ENCODE measurements around the gene SLX4.
A peak's percentile ranks its signal among the peaks of the same experiment; 100 is the strongest.

SLX4 gene

GRCh38 chr16:3582276-3583165, 28.9 kb downstream of the SLX4 start:
- no peak overlapping the region for H3K27ac Mint-ChIP-seq
- H3K4me1 Mint-ChIP-seq: peaks cover 42% of the 10 kb centered on the region

GRCh38 chr16:3581392-3581791, 30.0 kb downstream of the SLX4 start:
- Mint-ChIP-seq H3K4me3 (no peak overlapping the region), H3K27me3 (no peaks in the 10 kb centered on the region), H3K27ac (no peak overlapping the region), H3K4me1 (peaks cover 53% of the 10 kb centered on the region), H3K9me3 (no peaks in the 10 kb centered on the region)
- no peak for ATAC-seq
- DNase-seq: no peak

More at GRCh38 chr16:3582276-3583165, 28.9 kb downstream of the SLX4 start:
- H3K4me3 Mint-ChIP-seq: no peak overlapping the region
- no peaks in the 10 kb centered on the region for H3K9me3 Mint-ChIP-seq
- DNase-seq: no peak
- no peaks in the 10 kb centered on the region for H3K27me3 Mint-ChIP-seq
- no peak for ATAC-seq

- peak overlapping the region in 1 of 2 donors; percentile 57 for H3K27ac Mint-ChIP-seq
These were observed 30.7 kb downstream of the SLX4 start for GRCh38 chr16:3580686-3581085.

GRCh38 chr16:3580251-3580651, 31.2 kb downstream of the SLX4 start:
- no peak for ATAC-seq
- Mint-ChIP-seq H3K27ac (peak overlapping the region in 1 of 2 donors; percentile 57), H3K27me3 (no peaks in the 10 kb centered on the region), H3K9me3 (no peaks in the 10 kb centered on the region), H3K4me3 (no peak overlapping the region), H3K4me1 (peaks cover 57% of the 10 kb centered on the region)
- DNase-seq: no peak

More at GRCh38 chr16:3580686-3581085, 30.7 kb downstream of the SLX4 start:
- H3K4me3 Mint-ChIP-seq: no peak overlapping the region
- DNase-seq (no peak), ATAC-seq (no peak)
- peaks cover 57% of the 10 kb centered on the region for H3K4me1 Mint-ChIP-seq
- no peaks in the 10 kb centered on the region for H3K27me3 Mint-ChIP-seq
- no peaks in the 10 kb centered on the region for H3K9me3 Mint-ChIP-seq

GRCh38 chr16:3579776-3580175, 31.6 kb downstream of the SLX4 start:
- no peak overlapping the region for H3K4me3 Mint-ChIP-seq
- H3K9me3 Mint-ChIP-seq: no peaks in the 10 kb centered on the region
- H3K27ac Mint-ChIP-seq: peak overlapping the region in 1 of 2 donors; percentile 54
- no peaks in the 10 kb centered on the region for H3K27me3 Mint-ChIP-seq
- no peak for DNase-seq
- ATAC-seq: no peak
- H3K4me1 Mint-ChIP-seq: peaks cover 57% of the 10 kb centered on the region

- H3K27ac Mint-ChIP-seq: peak overlapping the region; percentile 81 to 84
- H3K4me1 Mint-ChIP-seq: peaks cover 63% of the 10 kb centered on the region
- DNase-seq (peak; percentile 81 to 84), ATAC-seq (peak; percentile 87)
- H3K4me3 Mint-ChIP-seq: peak overlapping the region; percentile 98 to 100
- H3K27me3 Mint-ChIP-seq: no peaks in the 10 kb centered on the region
- H3K9me3 Mint-ChIP-seq: no peaks in the 10 kb centered on the region
These were observed 32.5 kb downstream of the SLX4 start for GRCh38 chr16:3578610-3579551.

- Mint-ChIP-seq H3K9me3 (no peaks in the 10 kb centered on the region), H3K4me3 (peak overlapping the region; percentile 98 to 100), H3K27ac (peak overlapping the region; percentile 50 to 81), H3K27me3 (no peaks in the 10 kb centered on the region), H3K4me1 (peaks cover 68% of the 10 kb centered on the region)
- peak; percentile 67 for ATAC-seq
- DNase-seq: peak; percentile 46 to 55
These were observed 33.3 kb downstream of the SLX4 start for GRCh38 chr16:3578121-3578520.

GRCh38 chr16:3577302-3577752, 34.1 kb downstream of the SLX4 start, which contains the start of gene NLRC3:
Gene NLRC3 (minus strand): TSS chr16:3577403. CDS start chr16:3565036, 12,367 bp downstream.
- peak; percentile 41 to 61 for DNase-seq
- Mint-ChIP-seq H3K4me1 (peaks cover 70% of the 10 kb centered on the region), H3K4me3 (peak within 1 kb of the TSS; percentile 98 to 100), H3K27me3 (no peaks in the 10 kb centered on the region), H3K9me3 (no peaks in the 10 kb centered on the region), H3K27ac (peak within 1 kb of the TSS; percentile 94 to 98)
- peak; percentile 42 for ATAC-seq

GRCh38 chr16:3576211-3576610, 35.2 kb downstream of the SLX4 start:
- Mint-ChIP-seq H3K27ac (peak overlapping the region; percentile 72 to 98), H3K4me1 (peaks cover 70% of the 10 kb centered on the region), H3K27me3 (no peaks in the 10 kb centered on the region), H3K4me3 (peak overlapping the region; percentile 98 to 100), H3K9me3 (peaks cover 0 to 2% of the 10 kb centered on the region in 2 donors)
- DNase-seq (peak in 1 of 2 donors; percentile 50), ATAC-seq (peak; percentile 24)

GRCh38 chr16:3575491-3575890, 35.9 kb downstream of the SLX4 start:
- H3K27ac Mint-ChIP-seq: peak overlapping the region; percentile 69 to 72
- H3K9me3 Mint-ChIP-seq: peaks cover 2 to 9% of the 10 kb centered on the region in 2 donors
- ATAC-seq (no peak), DNase-seq (no peak)
- H3K4me1 Mint-ChIP-seq: peaks cover 69% of the 10 kb centered on the region
- no peaks in the 10 kb centered on the region for H3K27me3 Mint-ChIP-seq
- peak overlapping the region; percentile 98 to 100 for H3K4me3 Mint-ChIP-seq

GRCh38 chr16:3574195-3574594, 37.2 kb downstream of the SLX4 start:
- no peak for ATAC-seq
- peaks cover 56% of the 10 kb centered on the region for H3K4me1 Mint-ChIP-seq
- DNase-seq: no peak
- no peak overlapping the region for H3K4me3 Mint-ChIP-seq
- H3K9me3 Mint-ChIP-seq: peaks cover 7 to 15% of the 10 kb centered on the region in 2 donors
- H3K27ac Mint-ChIP-seq: peak overlapping the region in 1 of 2 donors; percentile 83
- no peaks in the 10 kb centered on the region for H3K27me3 Mint-ChIP-seq

GRCh38 chr16:3573146-3573815, 38.1 kb downstream of the SLX4 start:
- no peaks in the 10 kb centered on the region for H3K27me3 Mint-ChIP-seq
- peak overlapping the region; percentile 12 to 72 for H3K27ac Mint-ChIP-seq
- DNase-seq (no peak), ATAC-seq (no peak)
- peaks cover 7 to 15% of the 10 kb centered on the region in 2 donors for H3K9me3 Mint-ChIP-seq
- peak overlapping the region in 1 of 2 donors; percentile 26 for H3K4me3 Mint-ChIP-seq
- H3K4me1 Mint-ChIP-seq: peaks cover 47% of the 10 kb centered on the region

GRCh38 chr16:3570420-3571062, 40.9 kb downstream of the SLX4 start:
- Mint-ChIP-seq H3K4me3 (no peak overlapping the region), H3K9me3 (peaks cover 7 to 15% of the 10 kb centered on the region in 2 donors)

GRCh38 chr16:3569851-3570250, 41.6 kb downstream of the SLX4 start:
- no peak overlapping the region for H3K27ac Mint-ChIP-seq
- H3K27me3 Mint-ChIP-seq: no peaks in the 10 kb centered on the region
- peaks cover 13% of the 10 kb centered on the region for H3K4me1 Mint-ChIP-seq
- no peak overlapping the region for H3K4me3 Mint-ChIP-seq
- H3K9me3 Mint-ChIP-seq: peaks cover 7 to 15% of the 10 kb centered on the region in 2 donors
- ATAC-seq (no peak), DNase-seq (no peak)

More at GRCh38 chr16:3570420-3571062, 40.9 kb downstream of the SLX4 start:
- H3K27ac Mint-ChIP-seq: no peak overlapping the region
- DNase-seq (no peak), ATAC-seq (no peak)
- no peaks in the 10 kb centered on the region for H3K27me3 Mint-ChIP-seq
- H3K4me1 Mint-ChIP-seq: peaks cover 20% of the 10 kb centered on the region
